Epidermal melanocyte (primary cell): ENCODE measurements around the gene NINJ2.

Experiments
- DNase-seq: peaks from one replicate; pipeline ENCODE4 v3.0.0; 2011; ENCODE audit warnings: low spot score; ENCODE audit not compliant: insufficient read length

The NINJ2 gene

GRCh38 chr12:552466-552865, 110.8 kb downstream of the NINJ2 start:
- DNase-seq: no peak

- DNase-seq: no peak
These were observed 112.6 kb downstream of the NINJ2 start for GRCh38 chr12:550473-551260.

- DNase-seq: no peak
These were observed 113.7 kb downstream of the NINJ2 start for GRCh38 chr12:549476-550082.

- no peak for DNase-seq
These were observed 115.3 kb downstream of the NINJ2 start for GRCh38 chr12:547883-548470.

- DNase-seq: peak; percentile 78
These were observed 116.1 kb downstream of the NINJ2 start for GRCh38 chr12:546920-547845.

- no peak for DNase-seq
These were observed 116.9 kb downstream of the NINJ2 start for GRCh38 chr12:546265-546919.

- no peak for DNase-seq
These were observed 117.4 kb downstream of the NINJ2 start for GRCh38 chr12:545835-546234.

GRCh38 chr12:544941-545635, 118.2 kb downstream of the NINJ2 start:
- DNase-seq: no peak

GRCh38 chr12:544142-544541, 119.1 kb downstream of the NINJ2 start:
- no peak for DNase-seq

- DNase-seq: no peak
These were observed 120.2 kb downstream of the NINJ2 start for GRCh38 chr12:543114-543451.

GRCh38 chr12:542395-543113, 120.7 kb downstream of the NINJ2 start:
- no peak for DNase-seq

- DNase-seq: peak; percentile 91
These were observed 121.4 kb downstream of the NINJ2 start for GRCh38 chr12:541676-542324.

- DNase-seq: no peak
These were observed 123.5 kb downstream of the NINJ2 start for GRCh38 chr12:539540-540310.

GRCh38 chr12:538731-539539, 124.3 kb downstream of the NINJ2 start:
- DNase-seq: peak; percentile 38

- no peak for DNase-seq
These were observed 125.5 kb downstream of the NINJ2 start for GRCh38 chr12:537772-538171.

GRCh38 chr12:536751-537245, 126.4 kb downstream of the NINJ2 start:
- DNase-seq: no peak

- DNase-seq: no peak
These were observed 127.8 kb downstream of the NINJ2 start for GRCh38 chr12:535396-535795.

- DNase-seq: no peak
These were observed 129.0 kb downstream of the NINJ2 start for GRCh38 chr12:534216-534615.
